Common myeloid progenitor, CD34-positive (primary cell): ENCODE data around the gene HAPLN2.

Experiments used
- CTCF ChIA-PET: fragments of 350-600 bp; sonication (Branson Sonifier 250); formaldehyde crosslinking; loops from one replicate; lab custom pipeline; 2021; ENCODE audit warnings: antibody characterized with exemption; lab: Charles Lee
- POLR2A ChIA-PET: fragments of 350-600 bp; sonication (Branson Sonifier 250); formaldehyde crosslinking; loops from one replicate; lab custom pipeline; 2021; ENCODE audit warnings: antibody characterized with exemption; lab: Charles Lee
- DNase-seq, 3 donors: peaks; one replicate each; pipeline versions ENCODE4 v3.0.0 to v3.0.0-alpha.2; 2013
- H3K27ac ChIP-seq, 2 experiments: 1 replicate in 1 of 2; 2 replicates in 1 of 2; pipeline ENCODE4 v1.7.0; 2013; ENCODE audit warnings: inconsistent platforms in 2 of 2, low read length in 2 of 2, mild to moderate bottlenecking in 2 of 2, low read depth in 1 of 2, moderate library complexity in 1 of 2; ENCODE audit not compliant: severe bottlenecking in 2 of 2, insufficient read depth in 1 of 2, poor library complexity in 1 of 2
- H3K27me3 ChIP-seq, 5 experiments: replicated peaks in 2 of 5; 1 replicate in 3 of 5; 2 replicates in 2 of 5; pipeline versions ENCODE4 v1.6.1 to v1.7.0; 2013; ENCODE audit warnings: low read length in 4 of 5, mild to moderate bottlenecking in 2 of 5, moderate library complexity in 2 of 5, inconsistent platforms in 1 of 5; ENCODE audit not compliant: insufficient read depth in 5 of 5, control insufficient read depth in 4 of 5
- H3K36me3 ChIP-seq, 4 experiments: 1 replicate in 2 of 4; 2 replicates in 2 of 4; pipeline versions ENCODE4 v1.6.1 to v1.7.0; 2013; ENCODE audit warnings: low read length in 3 of 4, control low read depth in 1 of 4, mild to moderate bottlenecking in 1 of 4; ENCODE audit not compliant: control insufficient read depth in 4 of 4, insufficient read depth in 4 of 4
- H3K4me1 ChIP-seq, 4 experiments: 1 replicate in 3 of 4; 2 replicates in 1 of 4; pipeline versions ENCODE4 v1.6.1 to v1.7.1; 2013; ENCODE audit warnings: low read length in 3 of 4, mild to moderate bottlenecking in 3 of 4, control low read depth in 1 of 4, inconsistent platforms in 1 of 4, moderate library complexity in 1 of 4; ENCODE audit not compliant: control insufficient read depth in 4 of 4, insufficient read depth in 4 of 4; ENCODE audit errors: control extremely low read depth in 1 of 4
- H3K4me3 ChIP-seq, 7 experiments: 1 replicate in 4 of 7; 2 replicates in 3 of 7; pipeline versions ENCODE4 v1.5.1 to v1.7.0; 2013; ENCODE audit warnings: mild to moderate bottlenecking in 7 of 7, low read length in 6 of 7, moderate library complexity in 6 of 7, inconsistent platforms in 2 of 7, low read depth in 2 of 7, control low read depth in 1 of 7; ENCODE audit not compliant: insufficient read depth in 4 of 7, control insufficient read depth in 1 of 7; ENCODE audit errors: extremely low read depth in 1 of 7
- H3K9me3 ChIP-seq, 5 experiments: 1 replicate in 4 of 5; 2 replicates in 1 of 5; pipeline versions ENCODE4 v1.6.1 to v1.7.1; 2013; ENCODE audit warnings: low read length in 4 of 5, mild to moderate bottlenecking in 2 of 5, inconsistent platforms in 1 of 5, low read depth in 1 of 5, moderate library complexity in 1 of 5; ENCODE audit not compliant: control insufficient read depth in 4 of 5, insufficient read depth in 2 of 5; ENCODE audit errors: control extremely low read depth in 1 of 5
- WGBS: methylation state at CpG from one replicate; pipeline ENCODE4 v1.1.5; 2013; ENCODE audit not compliant: insufficient coverage; 5-methylcytosine and 5-hydroxymethylcytosine counted together

The HAPLN2 gene

GRCh38 chr1:156662800-156663055 lies 43.5 kb downstream of the HAPLN2 start:
- Histone ChIP-seq H3K4me1 (peaks cover 3 to 73% (median 64%) of the 10 kb centered on the region in 4 experiments), H3K27me3 (peaks cover 0 to 4% (median 0%) of the 10 kb centered on the region in 5 experiments), H3K4me3 (no peak overlapping the region), H3K9me3 (no peaks in the 10 kb centered on the region), H3K36me3 (no peaks in the 10 kb centered on the region), H3K27ac (peak overlapping the region in 1 of 2 experiments; percentile 81)
- DNase-seq, result no peak
- ChIA-PET CTCF (interaction anchor here (5.8 to 16.8 kb wide), 3 partner anchors 18 to 64 kb away, joined by 42 to 351 read pairs (median 268); partner anchors contain the start of genes HAPLN2, ISG20L2, METTL25B and NES), POLR2A (no interaction called here)
- 100% methylated on average over 5 of the region's 5 CpGs for WGBS

GRCh38 chr1:156663178-156663577 lies 44.0 kb downstream of the HAPLN2 start:
- ChIA-PET CTCF (interaction anchor here (5.8 to 16.8 kb wide), 3 partner anchors 17 to 63 kb away, joined by 42 to 351 read pairs (median 268); partner anchors contain the start of genes HAPLN2, ISG20L2, METTL25B and NES), POLR2A (no interaction called here)
- Histone ChIP-seq H3K4me3 (no peak overlapping the region), H3K9me3 (no peaks in the 10 kb centered on the region), H3K27ac (peak overlapping the region in 1 of 2 experiments; percentile 81), H3K36me3 (no peaks in the 10 kb centered on the region), H3K4me1 (peaks cover 3 to 68% (median 59%) of the 10 kb centered on the region in 4 experiments), H3K27me3 (peaks cover 0 to 3% (median 0%) of the 10 kb centered on the region in 5 experiments)
- WGBS, result 80% methylated on average over 1 of the region's 5 CpGs
- DNase-seq, result no peak

- H3K4me1 ChIP-seq, result peaks cover 3 to 62% (median 53%) of the 10 kb centered on the region in 4 experiments
- CTCF ChIA-PET, result interaction anchor here (0.7 to 16.8 kb wide), 8 partner anchors 16 to 75 kb away, joined by 3 to 351 read pairs (median 3); partner anchors contain the start of gene NES
- WGBS, result 82% methylated on average over 4 of the region's 5 CpGs
Measured at GRCh38 chr1:156664046-156664766, 45.0 kb downstream of the HAPLN2 start.

GRCh38 chr1:156664767-156665411 lies 45.7 kb downstream of the HAPLN2 start:
- H3K9me3 ChIP-seq, result no peaks in the 10 kb centered on the region
- WGBS, result 36% methylated on average over 11 of the region's 16 CpGs
- H3K36me3 ChIP-seq, result no peaks in the 10 kb centered on the region
- ChIA-PET CTCF (interaction anchor here (0.7 to 16.8 kb wide), 7 partner anchors 15 to 76 kb away, joined by 3 to 351 read pairs (median 3); partner anchors contain the start of gene NES), POLR2A (interaction anchor here (0.6 kb wide), 1 partner anchor 24 kb away, joined by 3 read pairs; no protein-coding TSS in a partner anchor)
- no peak overlapping the region for H3K4me3 ChIP-seq
- DNase-seq, result peak in 2 of 3 donors; percentile 47 to 58
- H3K27me3 ChIP-seq, result peaks cover 0 to 3% (median 0%) of the 10 kb centered on the region in 5 experiments
- peaks cover 3 to 55% (median 47%) of the 10 kb centered on the region in 4 experiments for H3K4me1 ChIP-seq
- H3K27ac ChIP-seq, result no peak overlapping the region

More at GRCh38 chr1:156664046-156664766, 45.0 kb downstream of the HAPLN2 start:
- DNase-seq, result no peak
- no peaks in the 10 kb centered on the region for H3K9me3 ChIP-seq
- H3K36me3 ChIP-seq, result no peaks in the 10 kb centered on the region
- no peak overlapping the region for H3K4me3 ChIP-seq
- POLR2A ChIA-PET, result interaction anchor here (0.6 kb wide), 1 partner anchor 25 kb away, joined by 3 read pairs; no protein-coding TSS in a partner anchor
- H3K27me3 ChIP-seq, result peaks cover 0 to 3% (median 0%) of the 10 kb centered on the region in 5 experiments
- no peak overlapping the region for H3K27ac ChIP-seq

- DNase-seq, result no peak
- 90% methylated on average over 2 of the region's 3 CpGs for WGBS
- no peaks in the 10 kb centered on the region for H3K36me3 ChIP-seq
- peaks cover 3 to 50% (median 41%) of the 10 kb centered on the region in 4 experiments for H3K4me1 ChIP-seq
- H3K9me3 ChIP-seq, result no peaks in the 10 kb centered on the region
- no peak overlapping the region for H3K4me3 ChIP-seq
- CTCF ChIA-PET, result interaction anchor here (0.9 to 16.8 kb wide), 6 partner anchors 15 to 41 kb away, joined by 3 to 351 read pairs (median 3); partner anchors contain the start of gene NES
- POLR2A ChIA-PET, result no interaction called here
- no peak overlapping the region for H3K27ac ChIP-seq
- peaks cover 0 to 3% (median 0%) of the 10 kb centered on the region in 5 experiments for H3K27me3 ChIP-seq
Measured at GRCh38 chr1:156665539-156665938, 46.3 kb downstream of the HAPLN2 start.

- Histone ChIP-seq H3K27me3 (peaks cover 0 to 11% (median 0%) of the 10 kb centered on the region in 5 experiments), H3K4me3 (no peak overlapping the region), H3K27ac (no peak overlapping the region), H3K4me1 (peaks cover 3 to 35% (median 26%) of the 10 kb centered on the region in 4 experiments), H3K9me3 (no peaks in the 10 kb centered on the region), H3K36me3 (no peaks in the 10 kb centered on the region)
- no peak for DNase-seq
- POLR2A ChIA-PET, result interaction anchor here (0.7 kb wide), 1 partner anchor 201 kb away, joined by 3 read pairs; no protein-coding TSS in a partner anchor
- CTCF ChIA-PET, result interaction anchor here (16.8 kb wide), 1 partner anchor 13 kb away, joined by 351 read pairs; the partner anchor contains the start of gene NES
- WGBS, result 94% methylated on average over 5 of the region's 9 CpGs
Measured at GRCh38 chr1:156666862-156667609, 47.8 kb downstream of the HAPLN2 start.
